HG02571 (cell line): ENCODE data around the gene ZMAT3.

ENCODE experiments used
- ATAC-seq: cut with Tn5 transposase; IDR thresholded peaks from one replicate; pipeline ENCODE4 v1.9.1; 2021; ENCODE audit warnings: mild to moderate bottlenecking, moderate library complexity; ENCODE audit not compliant: unreplicated experiment

Gene ZMAT3

DNA sequence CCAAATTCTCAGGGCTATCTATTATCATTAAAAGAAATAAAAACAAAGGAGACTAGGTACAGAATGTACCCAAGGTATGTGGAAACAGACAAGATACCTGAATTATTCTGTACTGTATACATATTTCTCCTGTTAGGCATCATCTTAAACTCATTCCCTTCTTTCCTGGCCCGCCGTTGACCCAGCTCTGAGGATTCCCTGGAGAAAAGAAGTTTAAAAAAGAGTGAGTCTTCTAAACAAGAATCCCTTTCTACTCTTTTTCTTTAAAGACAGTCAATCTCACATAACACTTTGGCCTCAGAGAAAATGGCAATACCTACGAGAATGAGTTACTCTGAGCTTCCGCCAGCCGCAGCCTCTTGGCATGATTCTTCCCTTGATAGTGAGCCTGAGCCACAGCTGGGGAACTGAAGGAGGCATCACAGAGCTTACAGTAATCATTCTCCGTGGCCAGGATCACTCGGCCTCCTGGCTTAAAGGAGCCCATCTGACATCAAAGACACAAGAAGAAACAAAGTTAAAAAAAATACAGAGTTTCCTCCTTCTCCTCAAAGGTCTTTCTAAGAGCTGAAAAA, 44.2 kb downstream of the ZMAT3 start:
- no peak for ATAC-seq

DNA sequence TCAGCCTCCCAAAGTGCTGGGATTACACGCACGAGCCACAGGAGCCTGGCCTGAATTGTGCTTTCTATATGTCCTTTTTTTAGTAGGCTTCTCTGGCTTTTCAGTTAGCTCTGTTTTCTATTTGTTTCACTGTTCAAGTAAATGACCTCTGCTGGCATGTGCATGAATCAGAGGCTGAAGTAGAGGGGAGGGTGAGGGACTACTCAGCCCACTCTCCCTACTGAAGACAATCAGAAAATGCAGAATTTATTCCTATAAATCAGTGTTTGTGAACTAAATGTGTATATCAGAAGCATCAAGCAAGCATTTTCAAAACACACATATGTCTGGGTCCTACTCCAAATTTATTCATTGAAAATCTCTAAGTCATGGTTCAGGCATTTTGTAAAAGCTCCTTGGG, 45.0 kb downstream of the ZMAT3 start:
- ATAC-seq: no peak

DNA sequence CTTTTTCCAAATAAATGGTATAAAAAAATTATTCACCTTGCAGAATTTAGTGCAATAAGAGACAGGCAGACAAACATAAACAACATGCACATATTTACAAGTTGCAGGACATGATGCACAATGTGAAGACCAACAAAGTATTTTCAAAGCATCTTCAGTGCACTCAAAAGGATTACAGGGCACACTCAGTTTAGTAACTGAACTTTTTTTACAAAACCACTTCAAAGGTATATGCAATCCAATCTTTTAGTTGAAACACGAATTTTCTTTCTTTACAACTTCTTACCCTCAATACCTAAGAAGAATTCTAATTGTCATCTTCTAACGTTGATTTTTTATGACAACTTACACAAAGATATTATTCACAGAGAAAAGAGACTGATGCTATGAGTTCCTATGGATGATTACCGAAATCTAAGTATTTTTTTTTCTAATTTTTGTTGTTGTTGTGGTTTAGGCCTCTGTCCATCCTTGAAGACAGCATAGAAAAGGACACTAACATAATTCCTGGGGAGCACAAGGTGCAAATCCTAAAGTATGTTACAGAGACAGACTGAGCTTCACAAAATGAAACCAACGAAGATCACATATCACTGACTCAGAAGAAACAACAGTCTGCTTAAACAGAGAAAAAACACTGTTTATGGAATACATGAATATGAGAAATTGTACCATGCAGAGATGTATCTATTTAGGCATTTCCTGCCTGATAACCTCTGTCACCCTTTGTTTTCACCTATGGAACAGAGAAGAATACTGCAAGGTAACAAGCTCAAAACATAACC, 50.3 kb downstream of the ZMAT3 start:
- no peak for ATAC-seq

DNA sequence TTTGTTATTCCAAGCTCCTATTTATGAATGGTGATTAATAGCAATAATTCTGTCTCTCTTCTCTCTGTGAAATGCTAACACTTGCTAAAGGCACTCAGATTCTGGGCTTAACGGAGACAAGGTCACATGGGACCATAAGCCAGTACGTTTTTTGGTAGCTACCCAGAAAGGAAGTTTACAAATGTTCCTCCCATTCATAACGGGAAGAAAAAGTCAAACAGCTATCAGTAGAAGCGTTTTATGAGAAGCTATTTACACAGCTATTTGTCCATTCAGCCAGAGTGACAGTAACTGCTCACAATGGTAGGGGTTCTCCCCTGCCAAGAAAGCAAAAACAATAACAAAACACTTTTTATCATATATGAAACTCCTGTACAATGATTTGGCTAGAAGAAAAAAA, 51.5 kb downstream of the ZMAT3 start:
- no peak for ATAC-seq

DNA sequence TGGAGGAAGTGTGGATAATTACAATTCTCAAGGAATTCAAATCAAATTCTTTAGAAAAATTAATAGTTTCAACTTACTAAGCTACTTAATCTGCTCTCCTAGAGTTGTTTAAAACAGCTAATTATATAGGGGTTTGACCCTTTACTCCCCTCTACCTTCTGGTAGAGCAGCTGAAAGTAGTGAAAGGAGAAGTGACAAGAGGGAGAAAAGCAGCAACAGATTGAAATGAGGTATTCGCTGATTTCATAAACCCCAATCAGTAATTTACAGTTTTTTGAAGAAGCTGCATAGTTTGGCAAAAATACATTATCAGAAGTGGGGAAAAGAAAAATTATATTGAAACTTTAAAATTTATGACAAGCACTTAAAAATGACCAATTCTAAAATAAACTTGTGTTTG, 52.8 kb downstream of the ZMAT3 start:
- ATAC-seq: no peak

DNA sequence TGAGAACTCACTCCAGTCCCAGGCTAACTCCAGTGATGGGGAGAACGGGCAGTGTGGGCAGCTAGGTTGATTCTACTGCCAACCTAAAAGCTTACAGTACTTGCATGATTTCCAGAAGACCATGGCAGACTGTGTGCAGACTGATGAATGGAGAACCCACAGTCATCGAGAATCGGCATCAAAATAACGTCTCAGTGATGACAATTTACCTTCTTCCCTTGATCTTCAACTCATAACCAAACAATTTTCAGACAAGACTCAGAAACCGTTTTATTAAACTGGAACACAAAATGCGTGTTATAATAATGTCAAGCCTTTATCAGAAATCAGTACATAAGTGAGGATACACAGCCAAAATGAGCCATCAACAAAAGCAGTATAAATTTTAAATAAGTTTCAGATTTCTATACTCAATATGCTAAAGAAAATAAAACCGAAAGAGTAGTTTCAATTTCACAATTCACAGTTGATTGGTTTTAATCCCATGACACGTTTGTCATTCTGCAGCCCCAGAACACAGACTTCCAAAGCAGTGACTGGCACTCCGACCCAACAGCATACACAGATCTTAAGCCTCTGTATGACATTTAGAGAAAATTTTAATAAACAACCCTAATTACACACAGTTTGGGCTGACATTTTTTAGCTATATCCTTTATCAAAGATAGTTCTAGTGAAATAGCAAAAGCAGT, 54.5 kb downstream of the ZMAT3 start:
- ATAC-seq: peak; percentile 72

GRCh38 chr3:179015551-179016020, 56.0 kb downstream of the ZMAT3 start:
- ATAC-seq: peak; percentile 57

DNA sequence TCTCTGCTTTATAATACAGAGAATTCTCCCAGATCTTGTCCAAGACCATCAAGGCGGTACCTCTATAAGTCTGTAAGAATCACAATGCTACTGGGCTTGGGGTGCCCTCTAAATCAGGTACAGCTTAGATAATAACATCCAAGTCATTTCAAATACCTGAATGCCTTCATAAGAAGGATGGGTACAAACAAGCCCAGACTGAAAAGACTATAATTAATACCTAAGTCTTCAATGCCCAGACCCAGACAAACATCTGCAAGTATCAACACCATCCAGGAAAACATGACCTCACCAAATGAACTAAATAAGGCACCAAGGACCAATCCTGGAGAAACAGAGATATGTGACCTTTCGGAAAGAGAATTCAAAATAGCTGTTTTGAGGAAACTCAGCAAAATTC, 65.9 kb downstream of the ZMAT3 start:
- no peak for ATAC-seq

DNA sequence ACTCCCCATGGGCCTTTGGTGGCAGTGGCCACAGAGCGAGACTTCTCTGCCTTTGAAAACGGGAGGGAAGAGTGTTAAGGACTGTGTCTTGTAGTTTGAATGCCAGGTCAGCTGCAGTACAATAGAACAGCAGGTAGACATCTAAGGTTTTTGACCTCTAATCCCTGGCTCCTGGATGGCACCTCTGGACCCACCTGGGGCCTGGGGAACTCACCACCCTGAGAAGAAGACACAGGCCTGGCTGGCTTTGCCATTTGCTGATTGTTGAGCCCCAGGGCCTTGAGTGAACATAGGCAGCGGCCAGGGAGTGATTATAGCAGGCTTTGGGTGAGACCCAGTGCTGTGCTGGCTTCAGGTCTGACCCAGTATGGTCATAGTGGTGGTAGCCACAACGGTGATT, 66.4 kb downstream of the ZMAT3 start:
- ATAC-seq: no peak

DNA sequence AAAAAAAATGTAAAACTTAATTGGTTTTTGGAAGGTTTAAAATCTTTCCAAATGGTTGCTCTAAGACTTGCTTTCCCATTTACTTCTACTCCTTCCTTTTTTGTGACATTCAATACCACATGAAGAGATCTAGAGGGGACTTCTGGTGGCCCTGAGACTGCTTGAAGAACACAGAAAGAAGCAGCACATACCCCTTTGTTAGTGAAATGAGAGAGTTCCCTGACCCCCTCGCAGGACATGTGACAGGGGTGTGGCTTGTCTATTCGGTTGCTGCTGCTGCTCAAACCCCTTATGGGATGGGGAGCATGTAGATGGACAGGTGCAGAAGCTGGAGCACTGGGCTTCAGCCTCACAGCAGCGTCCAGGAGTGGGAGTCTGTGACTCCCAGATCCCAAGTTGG, 71.0 kb downstream of the ZMAT3 start:
- no peak for ATAC-seq

GRCh38 chr3:179000144-179000543, 71.5 kb downstream of the ZMAT3 start:
- peak; percentile 73 for ATAC-seq

DNA sequence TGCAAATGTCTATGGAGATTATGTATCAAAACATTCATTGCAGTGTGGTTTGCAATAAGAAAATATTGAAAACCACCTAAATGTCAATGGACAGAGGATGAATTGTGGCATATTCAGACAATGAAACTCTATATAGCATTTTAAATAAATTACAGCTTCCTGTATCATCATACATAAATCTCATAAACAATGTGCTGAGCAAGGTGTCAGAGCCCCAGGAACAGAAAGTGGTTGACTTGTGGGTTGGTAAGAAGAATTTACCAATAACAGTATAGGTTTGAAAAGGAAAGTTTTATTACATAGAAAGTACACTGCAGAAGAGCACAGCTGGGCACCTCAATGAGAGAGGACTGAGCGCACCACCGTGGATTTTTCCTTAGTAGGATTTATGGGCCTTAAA, 75.2 kb downstream of the ZMAT3 start:
- ATAC-seq: no peak

GRCh38 chr3:178990293-178990692, 81.3 kb downstream of the ZMAT3 start:
- no peak for ATAC-seq

GRCh38 chr3:178989821-178990220, 81.8 kb downstream of the ZMAT3 start:
- no peak for ATAC-seq

GRCh38 chr3:178987745-178988144, 83.9 kb downstream of the ZMAT3 start:
- ATAC-seq: no peak

DNA sequence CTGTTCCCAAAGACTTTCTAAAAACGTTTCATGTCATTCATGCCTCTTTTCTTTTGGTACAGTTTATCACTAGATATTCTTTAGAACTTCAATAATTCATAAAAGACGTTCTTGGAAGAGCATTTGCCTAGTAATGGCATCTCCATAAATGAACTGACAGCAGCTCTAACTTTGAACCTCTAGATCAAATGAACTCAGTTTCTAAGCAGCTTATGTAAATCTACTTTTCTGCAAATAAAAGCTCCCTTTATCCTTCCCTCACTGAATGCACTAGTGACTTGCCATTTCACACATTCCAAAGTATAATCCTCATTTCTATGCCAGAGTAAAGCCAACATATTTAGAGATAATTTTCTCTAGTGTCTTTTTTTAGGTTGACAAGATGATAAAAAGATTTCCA, 85.2 kb downstream of the ZMAT3 start:
- ATAC-seq: no peak

GRCh38 chr3:178982137-178982536, 89.5 kb downstream of the ZMAT3 start:
- ATAC-seq: peak; percentile 85

DNA sequence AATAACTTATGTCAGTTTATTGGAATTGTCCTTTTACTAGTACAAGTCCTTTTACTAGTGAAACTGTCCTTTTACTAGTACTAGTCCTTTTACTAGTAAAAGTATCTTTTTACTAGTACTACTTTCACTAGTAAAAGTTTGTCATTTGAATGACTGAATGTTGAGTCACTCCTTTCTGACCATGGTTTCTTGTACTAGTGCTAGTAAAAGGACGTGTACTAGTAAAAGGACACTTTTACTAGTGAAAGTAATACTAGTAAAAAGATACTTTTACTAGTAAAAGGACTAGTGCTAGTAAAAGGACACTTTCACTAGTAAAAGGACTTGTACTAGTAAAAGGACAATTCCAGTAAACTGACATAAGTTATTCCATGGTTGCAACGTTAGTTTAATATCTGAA, 96.3 kb downstream of the ZMAT3 start:
- ATAC-seq: no peak

DNA sequence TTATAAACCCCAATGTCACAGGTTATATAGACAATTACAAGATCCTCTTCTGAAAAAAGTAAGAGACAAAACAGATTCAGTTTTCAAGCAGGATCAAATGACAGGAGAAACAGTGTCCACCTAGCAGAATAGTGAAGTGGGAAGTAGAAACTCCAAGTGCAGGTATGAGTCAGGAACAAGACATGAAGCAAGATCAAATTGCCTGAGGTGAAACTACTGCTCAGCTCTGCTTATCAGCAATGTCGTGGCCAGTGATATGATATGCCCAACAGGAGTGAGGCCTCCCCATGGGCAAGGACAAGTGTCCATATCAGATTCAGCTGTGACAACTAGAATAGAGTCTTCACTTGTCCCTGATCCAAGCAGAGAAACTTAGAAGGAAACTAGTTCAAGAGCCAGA, 100.0 kb downstream of the ZMAT3 start:
- no peak for ATAC-seq

- peak; percentile 86 for ATAC-seq
Measured at GRCh38 chr3:178969004-178969700, 102.5 kb downstream of the ZMAT3 start.
